Activated CD4-positive, alpha-beta T cell treated with anti-CD3 and anti-CD28 coated beads for 4 hours (primary cell): ENCODE results near the gene ZNF415.
"Not testable (repeated sequence)": the region's sequence is repeated elsewhere in the genome, so short reads cannot be mapped to it uniquely, and the experiment has no call there.

Experiments
- DNase-seq, 2 donors: peaks; one replicate each; pipeline ENCODE4 v3.0.0-alpha.2; 2020

Gene ZNF415

GRCh38 chr19:53102206-53102755 lies 30.4 kb downstream of the ZNF415 start:
- DNase-seq: no peak

GRCh38 chr19:53101518-53101917 lies 31.2 kb downstream of the ZNF415 start:
- no peak for DNase-seq

GRCh38 chr19:53098570-53098969 lies 34.1 kb downstream of the ZNF415 start:
- not testable (repeated sequence) for DNase-seq

- DNase-seq: not testable (repeated sequence)
Measured at GRCh38 chr19:53096982-53097690, 35.6 kb downstream of the ZNF415 start.

- DNase-seq: not testable (repeated sequence)
Measured at GRCh38 chr19:53096579-53096978, 36.1 kb downstream of the ZNF415 start.

GRCh38 chr19:53094754-53095575 lies 37.7 kb downstream of the ZNF415 start:
- no peak for DNase-seq

- no peak for DNase-seq
Measured at GRCh38 chr19:53092723-53093122, 40.0 kb downstream of the ZNF415 start.

- DNase-seq: no peak
Measured at GRCh38 chr19:53091413-53092254, 41.1 kb downstream of the ZNF415 start.

- no peak for DNase-seq
Measured at GRCh38 chr19:53088091-53088490, 44.6 kb downstream of the ZNF415 start.

- DNase-seq: no peak
Measured at GRCh38 chr19:53086949-53087348, 45.8 kb downstream of the ZNF415 start.

- DNase-seq: no peak
Measured at GRCh38 chr19:53085496-53085895, 47.2 kb downstream of the ZNF415 start.

GRCh38 chr19:53082929-53083328 lies 49.8 kb downstream of the ZNF415 start:
- no peak for DNase-seq

- DNase-seq: no peak
Measured at GRCh38 chr19:53079313-53079924, 53.3 kb downstream of the ZNF415 start.

GRCh38 chr19:53078668-53079067 lies 54.0 kb downstream of the ZNF415 start:
- no peak for DNase-seq

GRCh38 chr19:53076984-53077383 lies 55.7 kb downstream of the ZNF415 start:
- no peak for DNase-seq

GRCh38 chr19:53068834-53069233 lies 63.9 kb downstream of the ZNF415 start:
- DNase-seq: no peak

GRCh38 chr19:53068199-53068598 lies 64.5 kb downstream of the ZNF415 start:
- no peak for DNase-seq

- DNase-seq: no peak
Measured at GRCh38 chr19:53057904-53058580, 74.7 kb downstream of the ZNF415 start.
